Kidney tubule cell (primary cell): ENCODE data around the gene SAMD10.
"Not testable (repeated sequence)": the region's sequence is repeated elsewhere in the genome, so short reads cannot be mapped to it uniquely, and the experiment has no call there.

Experiments
- DNase-seq: peaks from one replicate; pipeline ENCODE4 v3.0.0-alpha.2; 2018; ENCODE audit warnings: low spot score

SAMD10 gene

GRCh38 chr20:63968928-63969760, 10.3 kb downstream of the SAMD10 start:
- DNase-seq: no peak

- DNase-seq: no peak
Observed at GRCh38 chr20:63968136-63968927, 11.1 kb downstream of the SAMD10 start.

DNA sequence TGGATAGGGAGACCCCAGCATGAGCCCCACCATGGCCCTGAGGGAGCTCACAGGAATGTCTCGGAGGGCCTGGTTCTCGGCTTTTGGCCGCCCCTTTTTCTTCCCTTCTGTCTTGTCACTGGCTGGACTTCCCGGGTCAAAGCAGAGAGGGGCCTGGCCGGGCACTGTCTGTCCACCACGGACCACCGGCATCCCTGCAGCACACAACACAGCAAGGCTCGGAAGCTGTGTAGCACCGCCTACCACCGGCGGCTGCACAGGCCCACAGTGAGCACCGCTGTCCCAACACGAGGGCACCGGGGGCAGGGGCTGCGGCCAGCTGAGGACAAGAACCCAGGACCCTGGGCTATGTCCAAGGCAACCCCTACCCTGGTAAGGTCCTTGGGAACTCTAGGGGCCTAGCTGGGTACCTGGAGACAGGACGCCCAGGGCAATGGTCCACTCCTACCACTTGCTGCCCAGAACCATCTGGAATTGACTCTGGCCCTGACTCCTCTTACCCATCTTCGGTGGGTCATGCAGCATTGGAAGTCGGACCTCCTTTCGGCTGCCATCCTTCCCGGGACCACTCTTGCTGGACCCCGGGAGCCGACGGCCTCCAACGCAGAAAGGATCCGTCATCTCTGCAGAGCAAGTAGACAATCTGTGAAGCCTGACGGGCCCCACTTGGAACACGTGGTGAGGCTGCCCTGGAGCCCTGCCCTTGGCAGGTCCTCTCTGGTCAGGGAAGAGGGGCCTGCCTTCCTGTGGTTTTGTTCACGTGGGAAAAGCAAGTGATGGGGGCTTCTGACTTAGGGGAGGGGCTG, 11.9 kb downstream of the SAMD10 start:
- DNase-seq: no peak

- DNase-seq: no peak
Observed at GRCh38 chr20:63966944-63967322, 12.5 kb downstream of the SAMD10 start.

GRCh38 chr20:63966172-63966943, 13.1 kb downstream of the SAMD10 start:
- DNase-seq: no peak

GRCh38 chr20:63964412-63964811, 15.0 kb downstream of the SAMD10 start:
- DNase-seq: no peak

- DNase-seq: no peak
Observed at GRCh38 chr20:63963784-63964301, 15.6 kb downstream of the SAMD10 start.

DNA sequence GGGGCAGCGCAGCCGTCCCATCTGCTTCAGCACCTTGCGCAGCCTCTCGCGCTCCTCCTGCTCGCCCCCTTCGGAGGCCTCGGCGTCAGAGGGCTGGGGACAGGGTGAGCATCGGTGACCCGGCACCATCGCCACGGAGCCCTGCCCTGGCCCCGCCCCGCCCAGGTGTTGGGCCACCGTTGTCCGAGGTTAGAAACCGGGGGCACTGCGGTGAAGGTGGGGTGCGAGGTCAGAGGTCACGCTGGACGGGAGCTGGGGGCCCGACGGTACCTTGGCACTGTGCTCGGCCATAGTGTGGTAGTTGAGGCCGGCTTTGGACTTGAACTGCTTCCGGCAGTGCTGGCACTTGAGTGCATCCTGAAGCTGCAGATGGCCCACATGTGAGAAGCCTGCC, 16.1 kb downstream of the SAMD10 start:
- no peak for DNase-seq

DNA sequence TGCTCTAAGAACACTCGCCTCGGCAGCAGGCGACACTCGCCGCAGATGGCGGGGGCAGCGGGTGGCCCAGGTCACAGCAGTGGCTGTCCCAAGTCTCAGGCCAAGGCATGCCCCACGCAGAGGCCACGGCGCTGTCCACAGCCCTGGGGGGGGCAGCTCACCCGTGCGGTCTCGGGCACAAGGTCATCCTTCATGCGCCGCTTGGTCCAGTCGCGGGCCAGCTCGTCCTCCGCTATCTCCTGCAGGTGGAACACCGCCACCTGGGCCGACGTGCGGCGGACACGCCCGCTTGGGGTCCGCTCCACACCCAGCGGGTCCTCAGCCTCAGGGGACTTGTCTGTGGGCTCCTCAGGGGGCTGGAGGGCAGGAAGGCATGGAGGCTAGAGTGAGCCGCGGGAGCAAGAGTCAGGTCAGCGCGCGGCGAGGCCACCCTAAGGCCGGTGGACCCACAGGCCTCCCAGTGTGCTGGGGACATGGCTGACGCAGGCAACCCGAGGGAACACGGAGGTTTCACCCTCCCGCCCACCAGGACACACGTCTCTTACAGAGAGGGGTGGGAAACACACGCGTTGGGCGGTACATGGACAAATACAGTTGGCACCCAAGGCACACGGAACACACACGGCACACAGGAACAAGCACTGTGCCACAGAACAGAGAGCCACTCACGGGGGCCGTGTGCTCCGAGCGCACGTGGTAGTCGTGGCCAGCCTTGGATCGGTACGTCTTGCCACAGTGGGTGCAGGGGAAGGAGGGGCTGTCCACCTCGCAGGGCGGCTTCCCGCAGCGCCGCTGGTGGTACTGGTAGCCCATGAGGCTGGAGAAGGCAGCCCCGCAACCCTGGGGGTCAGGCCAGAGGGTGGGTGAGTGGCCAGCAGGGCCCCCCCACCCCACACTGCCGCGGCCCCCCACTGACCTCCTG, 16.8 kb downstream of the SAMD10 start:
- no peak for DNase-seq

- DNase-seq: no peak
Observed at GRCh38 chr20:63961664-63962425, 17.6 kb downstream of the SAMD10 start.

- DNase-seq: not testable (repeated sequence)
Observed at GRCh38 chr20:63960654-63961621, 18.5 kb downstream of the SAMD10 start.

GRCh38 chr20:63959699-63960075, 19.8 kb downstream of the SAMD10 start:
- no peak for DNase-seq

DNA sequence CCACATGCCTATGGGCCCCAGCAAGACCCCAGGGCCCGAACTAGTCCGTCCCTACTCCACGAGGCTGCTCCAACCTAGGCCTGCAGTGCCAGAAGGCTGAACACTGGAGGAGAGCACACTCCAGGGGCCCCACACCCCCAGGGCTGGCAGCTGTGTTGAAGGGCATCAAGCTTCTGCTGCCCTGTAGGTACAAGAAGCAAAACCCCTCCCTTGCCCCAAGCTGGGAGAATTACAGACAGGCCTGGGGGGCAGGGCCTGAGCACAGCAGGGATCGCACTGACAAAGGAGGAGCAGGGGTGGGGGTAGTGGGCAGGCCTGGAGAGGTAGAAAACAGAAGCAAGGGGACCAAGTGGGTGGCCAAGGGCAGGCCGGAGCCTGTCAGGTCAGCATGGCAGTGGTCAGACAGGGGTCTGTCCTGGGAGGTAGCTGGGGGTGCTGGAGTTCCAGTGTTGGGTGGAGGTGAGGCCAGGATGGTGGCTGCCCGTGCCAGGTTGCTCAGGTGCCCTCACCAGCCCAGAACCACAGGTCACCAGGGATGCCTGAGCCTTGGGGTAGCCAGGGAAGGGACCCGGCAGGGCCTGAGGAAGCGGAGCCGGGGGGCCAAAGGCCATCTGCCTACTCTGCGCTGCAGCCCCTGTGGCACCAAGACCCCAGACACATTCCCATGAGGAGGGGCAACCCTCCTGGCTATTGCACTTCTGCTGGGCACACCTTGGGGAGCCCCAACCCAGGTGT, 20.3 kb downstream of the SAMD10 start:
- no peak for DNase-seq

DNA sequence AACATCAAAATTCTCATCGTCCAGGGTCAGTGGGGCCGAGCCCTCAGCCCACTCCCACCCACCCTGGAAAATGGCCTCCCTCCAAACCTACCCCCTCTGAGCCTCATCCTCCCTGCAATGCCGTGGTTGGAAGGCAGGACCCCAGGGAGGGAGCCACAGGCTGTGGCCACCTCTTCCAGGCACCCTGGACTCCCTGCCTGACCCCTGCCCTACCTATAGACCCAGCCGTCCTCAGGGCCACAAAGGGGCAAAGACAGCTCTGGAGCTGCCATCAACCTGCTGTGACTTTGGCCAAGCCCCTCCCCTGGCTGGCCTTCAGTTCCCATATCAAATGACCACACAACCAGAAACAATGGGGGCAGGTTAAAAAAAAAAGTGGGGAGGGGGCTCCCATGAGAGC, 21.0 kb downstream of the SAMD10 start:
- DNase-seq: no peak

- no peak for DNase-seq
Observed at GRCh38 chr20:63957690-63958441, 21.6 kb downstream of the SAMD10 start.

DNA sequence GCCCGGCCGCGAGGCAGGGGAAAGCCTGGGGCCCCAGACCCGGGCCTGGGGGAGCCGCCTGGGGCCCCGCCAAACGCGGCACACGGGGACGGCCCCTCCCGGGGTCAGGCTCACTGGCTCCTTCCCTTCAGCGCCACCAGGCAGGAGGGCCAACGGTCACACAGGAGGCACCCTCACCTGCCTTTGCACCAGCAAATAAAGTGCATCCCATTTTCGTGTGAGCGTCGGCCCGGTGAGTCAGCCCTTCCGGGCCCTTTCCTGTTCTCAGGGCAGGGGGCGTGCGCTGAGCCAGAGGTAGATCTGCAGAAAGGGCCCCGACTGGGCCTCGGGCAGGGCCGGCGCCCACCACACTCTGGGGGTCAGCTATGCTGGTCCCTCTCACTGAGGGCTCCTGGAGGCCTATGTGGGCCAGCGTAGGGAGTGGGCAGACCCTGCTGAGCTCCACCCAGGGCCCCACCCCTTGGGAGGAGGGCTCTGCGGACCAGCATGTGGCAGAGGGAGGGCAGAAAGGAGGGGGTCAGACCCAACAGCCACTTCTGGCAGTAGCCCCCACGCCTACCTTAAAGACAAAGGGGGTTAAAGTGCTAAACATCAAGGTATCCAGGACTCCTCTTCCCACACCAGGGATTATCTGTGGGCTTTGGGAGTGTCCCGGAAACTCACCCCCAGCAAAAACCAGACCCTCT, 22.3 kb downstream of the SAMD10 start:
- DNase-seq: peak; percentile 68

DNA sequence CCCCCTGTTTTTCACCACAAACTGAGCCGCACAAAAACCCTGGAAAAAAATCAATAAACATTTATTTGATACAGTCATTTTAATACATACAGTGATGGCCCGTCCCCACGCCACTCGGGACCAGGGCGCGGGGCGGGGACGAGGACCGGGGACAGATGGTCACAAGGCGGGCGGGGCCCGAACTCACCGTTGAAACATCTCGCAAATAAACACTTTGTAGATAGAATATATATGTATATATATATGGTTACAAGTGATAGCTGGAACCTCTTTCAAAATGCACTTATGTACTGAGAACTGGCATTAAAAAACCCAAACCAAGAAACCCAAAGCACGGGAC, 22.8 kb downstream of the SAMD10 start:
- no peak for DNase-seq
